Activated CD4-positive, CD25-positive, alpha-beta regulatory T cell (primary cell): ENCODE data around the gene CDKL2.
A peak's percentile ranks its signal among the peaks of the same experiment; 100 is the strongest.
"Not testable (repeated sequence)": the region's sequence is repeated elsewhere in the genome, so short reads cannot be mapped to it uniquely, and the experiment has no call there.

Source experiments
- DNase-seq, 4 experiments: peaks; one replicate each; lab custom pipeline; 2025; lab: John Stamatoyannopoulos, UW

CDKL2 gene

DNA sequence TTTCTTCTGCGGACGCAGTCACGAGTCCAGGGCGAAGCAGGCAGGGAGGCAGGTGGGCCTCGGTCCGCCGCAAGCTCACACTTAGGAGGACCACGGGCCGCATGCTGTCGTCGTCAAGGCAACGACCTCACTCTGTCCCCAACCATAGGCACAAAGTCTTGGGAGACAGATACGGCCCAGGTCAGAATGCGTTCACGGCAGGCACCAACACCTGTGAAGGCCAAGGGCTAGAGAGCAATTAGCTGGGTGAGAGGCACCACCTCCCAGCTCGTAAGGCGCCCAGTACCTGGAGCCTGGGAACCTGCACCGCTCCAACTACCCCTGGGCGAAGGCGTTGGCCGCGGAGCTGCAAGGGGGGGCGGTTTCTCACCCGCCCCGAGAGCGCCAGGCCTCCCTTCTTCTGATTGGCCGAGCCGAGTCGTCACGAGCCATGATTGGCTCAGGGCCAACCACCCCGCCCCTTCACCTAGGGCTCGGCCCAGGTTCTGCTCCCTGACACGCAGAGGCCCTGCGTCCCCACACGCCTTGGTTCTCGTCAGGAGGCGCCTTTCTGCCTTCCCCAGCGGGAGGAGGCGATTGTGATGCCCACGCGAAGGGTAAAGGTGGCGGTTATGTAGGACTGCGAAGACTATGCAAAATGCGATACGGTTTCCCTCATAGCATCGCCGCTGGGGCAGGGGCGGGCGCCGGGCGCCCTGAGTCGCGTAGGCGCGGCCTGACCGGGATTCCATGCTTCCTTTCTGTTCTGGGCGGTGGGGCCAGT lies at the start of gene CDKL2:
Gene CDKL2, minus strand, starts transcription at position 355 of the 763 bp plus-strand sequence. CDS start 4,540 bp downstream, outside the sequence.
- peak; percentile 81 to 83 (median 82) for DNase-seq

DNA sequence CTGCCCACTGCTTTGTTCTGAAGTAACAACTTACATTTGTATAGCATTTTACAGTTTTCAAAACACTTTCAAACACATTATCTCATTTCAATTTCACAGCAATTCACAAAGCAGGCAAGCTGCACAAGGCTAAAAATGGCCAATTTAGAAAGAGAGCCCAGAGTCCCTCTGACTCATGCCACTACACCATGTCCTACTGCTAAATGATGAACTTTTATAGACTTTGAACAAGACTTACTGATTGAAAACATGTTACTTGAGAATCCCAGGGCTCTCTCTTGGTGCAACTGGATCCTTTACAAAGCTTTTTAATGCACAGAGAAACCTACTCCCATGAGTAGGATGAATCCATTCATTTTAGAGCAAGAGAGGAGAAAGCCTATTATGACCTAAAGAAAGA lies 48.6 kb upstream of the CDKL2 start:
- DNase-seq: no peak

DNA sequence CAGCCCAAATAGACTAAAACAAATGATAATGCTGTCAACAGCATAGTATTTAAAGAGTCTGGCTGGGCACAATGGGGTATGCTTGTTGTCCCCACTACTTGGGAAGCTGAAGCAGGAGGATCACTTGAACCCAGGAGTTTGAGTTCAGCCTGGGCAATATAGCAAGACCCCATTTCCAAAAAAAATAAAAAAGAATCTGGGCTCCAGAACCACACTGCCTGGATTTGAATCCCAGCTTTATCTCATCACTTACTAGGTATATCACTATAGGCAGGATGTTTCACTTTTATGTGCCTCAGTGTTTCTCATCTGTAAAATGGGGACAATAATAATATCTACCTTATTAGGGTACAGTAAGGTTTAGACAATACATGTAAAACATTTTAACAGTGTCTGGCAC lies 48.1 kb upstream of the CDKL2 start:
- no peak for DNase-seq

DNA sequence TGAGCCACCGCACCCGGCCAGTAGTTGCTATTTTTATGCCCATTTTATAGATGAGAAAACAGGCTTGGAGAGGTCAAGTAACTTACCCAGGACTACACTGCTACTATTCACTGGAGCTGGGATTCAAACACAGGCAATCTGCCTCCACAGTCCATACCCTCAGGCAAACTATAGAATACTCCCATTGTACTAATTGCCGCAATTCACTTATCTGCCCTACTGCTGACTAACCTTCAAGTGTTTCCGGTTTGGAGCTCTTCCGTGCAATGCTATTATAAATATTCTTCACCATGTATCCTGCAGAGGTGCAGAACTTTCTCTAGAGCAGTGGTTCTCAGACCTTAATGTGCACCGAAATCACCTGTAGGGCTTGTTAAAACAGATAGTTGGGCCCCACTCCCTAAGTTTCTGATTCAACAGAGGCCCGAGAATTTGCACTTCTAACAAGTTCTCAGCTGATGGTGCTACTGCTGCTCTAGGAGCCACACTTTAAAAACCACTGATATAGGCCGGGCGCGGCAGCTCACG lies 44.7 kb upstream of the CDKL2 start:
- DNase-seq: no peak

DNA sequence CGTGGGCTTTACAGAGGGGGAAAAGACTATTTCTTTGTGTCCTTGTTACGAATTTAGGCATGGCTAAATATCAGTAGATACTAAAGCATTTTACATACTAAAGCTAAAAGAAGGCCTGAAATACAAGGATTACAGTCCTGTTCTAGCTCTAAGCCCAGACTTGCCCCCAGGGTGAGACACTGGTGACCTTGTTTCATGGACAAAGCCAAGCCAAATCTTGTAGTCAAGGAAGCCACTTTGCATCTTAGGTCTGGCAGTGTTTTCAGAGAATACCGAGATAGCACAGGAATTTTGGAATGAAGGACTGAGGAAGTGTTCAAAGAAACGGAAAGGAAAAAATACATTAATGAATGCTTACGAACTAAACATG lies 43.6 kb upstream of the CDKL2 start:
- no peak for DNase-seq

DNA sequence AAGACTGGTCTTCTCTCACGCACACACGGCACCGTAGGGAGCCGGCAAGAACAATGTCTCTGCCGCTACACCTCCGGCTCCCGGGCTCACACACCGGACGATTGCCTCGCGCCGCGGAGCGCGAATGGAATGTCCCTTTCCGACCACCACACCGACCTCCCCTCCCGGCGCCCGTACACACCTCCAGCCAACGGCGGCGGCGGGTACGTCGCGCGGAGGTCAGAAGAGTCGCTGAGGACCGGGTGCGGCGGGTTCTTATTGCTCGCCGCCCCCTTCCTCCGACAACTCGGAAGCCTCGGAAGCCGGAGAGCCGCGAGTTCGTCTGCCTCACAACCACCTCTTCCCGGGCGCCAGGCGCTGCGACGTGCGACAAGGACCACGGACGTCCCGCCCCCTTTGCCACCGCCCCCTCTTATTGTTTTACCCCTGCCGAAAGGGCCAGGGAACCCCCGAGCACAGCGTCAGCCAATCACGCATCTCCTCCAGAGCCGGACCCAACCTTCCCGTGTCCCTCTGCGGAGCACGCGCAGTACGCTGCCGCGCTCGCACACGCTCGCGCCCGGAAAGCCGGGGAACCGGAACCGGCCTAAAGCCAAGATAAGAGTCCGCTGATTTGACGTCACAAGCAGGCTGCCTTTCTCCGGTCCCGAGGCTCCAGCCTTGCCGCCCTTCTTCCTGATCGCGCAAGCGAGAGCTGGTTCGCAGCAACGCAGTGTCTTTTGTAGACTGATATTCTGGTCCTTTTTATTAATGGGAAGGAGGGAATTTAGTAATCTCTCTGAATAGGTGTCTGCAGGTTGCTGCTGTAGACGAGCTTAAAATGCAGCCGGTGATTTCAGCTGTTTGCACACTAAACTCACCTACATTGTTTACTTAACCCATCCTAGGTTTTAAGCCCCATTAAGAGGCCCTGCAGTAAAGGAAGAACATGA lies 43.0 kb upstream of the CDKL2 start, which contains the start of gene G3BP2:
Gene G3BP2, minus strand, starts transcription at position 385 of the 932 bp plus-strand sequence. CDS start 11,386 bp downstream, outside the sequence.
- DNase-seq: peak; percentile 90 to 94 (median 93)

DNA sequence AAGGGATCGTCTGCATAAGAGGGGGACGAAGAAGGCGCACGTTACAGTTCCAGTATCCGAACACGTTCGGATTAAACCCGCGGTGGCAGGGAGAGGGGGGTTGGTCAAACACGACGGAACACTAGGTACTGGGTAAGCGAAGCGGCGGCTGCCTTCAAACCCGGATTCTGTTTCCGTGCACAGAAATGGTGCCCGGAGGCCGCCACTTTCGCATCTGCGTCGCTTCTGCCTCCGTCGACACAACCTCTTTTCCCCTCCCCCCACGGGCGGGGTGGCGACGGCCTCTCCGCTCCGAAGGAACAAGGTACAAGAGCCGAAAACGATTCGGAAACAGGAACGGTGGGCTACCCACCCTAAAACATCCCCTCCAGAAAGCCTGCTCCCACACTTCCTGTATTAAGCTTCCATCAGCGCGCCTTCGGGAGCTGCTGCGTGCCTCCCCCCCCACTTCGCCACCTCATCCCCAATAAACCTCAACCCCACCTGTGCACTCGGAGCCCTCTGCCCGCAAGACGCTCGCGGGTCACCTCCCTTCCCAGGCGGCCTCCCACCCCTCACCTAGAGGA lies 42.2 kb upstream of the CDKL2 start:
- DNase-seq: peak; percentile 52 to 72 (median 69)

DNA sequence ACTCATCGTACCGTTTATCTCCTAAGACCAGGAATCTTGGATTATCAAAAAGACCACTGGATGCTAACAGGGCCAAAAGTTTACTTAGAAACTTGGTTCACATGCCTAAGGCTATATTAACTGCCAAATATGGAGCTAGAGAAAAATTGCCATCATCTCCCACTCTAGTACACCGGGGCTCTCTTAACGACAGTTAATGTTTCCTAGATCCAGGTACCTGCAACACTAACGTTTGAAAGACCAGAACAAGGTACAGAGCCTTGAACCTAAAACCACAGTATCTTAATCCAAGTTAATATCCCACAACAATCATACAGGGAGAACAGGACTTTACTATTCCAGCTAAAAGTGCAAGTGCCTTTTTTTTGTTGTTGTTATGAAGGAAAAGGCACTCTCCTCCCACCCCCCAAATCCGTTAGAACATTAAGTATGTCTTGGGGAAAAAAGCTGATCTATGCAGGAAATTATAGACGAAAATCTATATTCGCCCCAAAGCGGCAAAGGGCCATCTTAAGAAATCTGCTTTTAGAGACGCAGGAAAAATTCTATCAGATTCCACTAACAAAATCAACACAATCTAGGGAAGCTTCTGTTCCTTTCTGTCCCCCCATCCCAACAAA lies 41.6 kb upstream of the CDKL2 start:
- no peak for DNase-seq

DNA sequence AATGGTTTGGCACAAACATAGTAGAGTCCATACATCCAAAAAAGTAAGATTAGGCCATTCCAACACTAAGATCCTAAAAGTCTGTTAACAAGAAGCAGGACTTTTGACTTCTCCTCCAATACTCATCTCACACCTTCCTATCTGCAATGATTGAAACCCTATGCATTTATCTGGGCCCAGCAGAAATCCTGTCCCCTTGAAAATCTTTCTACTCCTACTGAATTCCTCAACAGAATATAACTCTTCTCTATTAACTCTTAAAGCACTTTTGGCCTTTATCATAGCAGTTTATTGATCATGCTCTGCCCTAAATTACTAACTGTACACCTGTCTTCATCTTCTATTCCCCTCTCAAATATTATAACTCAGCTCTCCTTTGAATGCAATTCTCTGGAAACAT lies 38.3 kb upstream of the CDKL2 start:
- no peak for DNase-seq

DNA sequence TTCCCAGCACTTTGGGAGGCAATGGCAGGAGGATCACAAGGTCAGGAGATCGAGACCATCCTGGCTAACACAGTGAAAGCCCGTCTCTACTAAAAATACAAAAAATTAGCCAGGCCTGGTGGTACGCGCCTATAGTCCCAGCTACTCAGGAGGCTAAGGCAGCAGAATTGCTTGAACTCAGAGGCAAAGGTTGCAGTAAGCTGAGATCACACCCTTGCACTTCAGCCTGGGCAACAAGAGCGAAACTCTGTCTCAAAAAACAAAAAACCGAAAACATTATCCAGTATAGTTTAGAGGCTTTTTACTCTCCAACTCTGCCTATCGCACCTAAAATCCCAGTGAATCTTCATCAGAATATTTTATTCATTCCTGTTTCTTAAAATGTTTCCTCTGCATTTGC lies 37.3 kb upstream of the CDKL2 start:
- not testable (repeated sequence) for DNase-seq

DNA sequence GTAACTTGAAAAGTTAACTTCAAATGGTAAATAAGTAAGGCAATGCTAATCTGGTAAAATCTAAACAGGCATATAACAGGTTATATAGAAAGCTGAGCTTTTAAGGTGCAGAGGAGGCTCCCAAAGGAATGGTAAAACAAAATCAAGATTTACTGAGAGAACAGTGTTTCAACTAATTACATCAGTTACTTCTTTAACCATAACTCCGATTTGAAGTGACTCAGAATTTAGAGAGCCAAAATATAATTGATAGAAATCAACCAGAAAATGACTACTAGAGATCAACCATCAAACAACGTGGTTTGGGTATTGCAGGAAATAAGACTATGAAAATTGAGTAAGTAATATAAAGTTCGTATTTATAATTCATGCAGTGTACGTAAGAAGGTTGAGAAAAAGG lies 36.0 kb upstream of the CDKL2 start:
- DNase-seq: no peak

DNA sequence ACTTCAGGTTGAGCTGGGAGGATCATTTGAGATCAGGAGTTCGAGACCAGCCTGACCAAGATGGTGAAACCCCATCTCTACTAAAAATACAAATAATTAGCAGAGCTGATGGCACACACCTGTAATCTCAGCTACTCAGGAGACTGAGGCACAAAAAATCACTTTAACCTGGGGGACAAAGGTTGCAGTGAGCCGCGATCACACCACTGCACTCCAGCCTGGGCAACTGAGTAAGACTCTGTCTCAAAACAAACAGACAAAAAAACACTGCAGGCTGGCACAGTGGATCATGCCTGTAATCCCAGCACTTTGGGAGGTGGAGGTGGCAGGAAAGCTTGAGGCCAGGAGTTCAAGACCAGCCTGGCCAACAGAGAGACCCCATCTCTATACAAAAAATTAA lies 34.3 kb upstream of the CDKL2 start:
- not testable (repeated sequence) for DNase-seq

DNA sequence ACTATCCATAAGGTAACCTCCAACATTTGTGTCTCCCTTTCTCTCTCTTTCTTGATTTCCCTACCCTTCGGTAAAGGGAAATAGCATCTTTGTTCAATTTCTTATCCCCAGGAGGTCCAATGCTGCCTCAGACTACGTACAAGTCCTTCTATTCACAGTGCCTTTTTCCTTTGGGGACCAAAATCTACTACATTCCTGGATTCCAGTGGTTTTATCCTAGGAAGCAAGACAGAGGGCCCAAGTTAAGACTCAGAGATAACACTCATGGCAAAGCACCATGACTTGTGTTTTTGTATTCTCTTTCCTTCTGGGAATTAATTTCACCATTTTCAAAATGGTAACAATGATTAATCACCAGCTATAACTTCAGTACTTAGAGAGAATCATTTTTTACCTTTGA lies 32.3 kb upstream of the CDKL2 start:
- no peak for DNase-seq

DNA sequence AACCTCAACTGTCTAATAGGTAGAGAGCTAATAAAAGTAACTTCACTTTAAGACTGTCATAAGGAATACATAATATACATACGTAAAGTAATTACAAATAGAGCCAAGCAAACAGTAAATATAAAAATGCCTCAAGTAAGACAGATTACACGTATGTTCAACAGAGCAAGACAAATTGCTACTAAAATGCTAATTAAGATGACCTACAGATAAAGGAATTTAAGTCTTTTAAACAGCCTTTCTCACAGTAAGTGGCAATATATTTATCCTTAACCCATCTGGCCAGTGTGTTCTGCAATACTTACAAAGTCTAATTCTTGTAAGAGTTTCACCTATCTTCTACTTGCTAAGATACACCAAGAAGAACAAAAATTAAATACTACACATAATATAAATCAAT lies 30.2 kb upstream of the CDKL2 start:
- DNase-seq: no peak

DNA sequence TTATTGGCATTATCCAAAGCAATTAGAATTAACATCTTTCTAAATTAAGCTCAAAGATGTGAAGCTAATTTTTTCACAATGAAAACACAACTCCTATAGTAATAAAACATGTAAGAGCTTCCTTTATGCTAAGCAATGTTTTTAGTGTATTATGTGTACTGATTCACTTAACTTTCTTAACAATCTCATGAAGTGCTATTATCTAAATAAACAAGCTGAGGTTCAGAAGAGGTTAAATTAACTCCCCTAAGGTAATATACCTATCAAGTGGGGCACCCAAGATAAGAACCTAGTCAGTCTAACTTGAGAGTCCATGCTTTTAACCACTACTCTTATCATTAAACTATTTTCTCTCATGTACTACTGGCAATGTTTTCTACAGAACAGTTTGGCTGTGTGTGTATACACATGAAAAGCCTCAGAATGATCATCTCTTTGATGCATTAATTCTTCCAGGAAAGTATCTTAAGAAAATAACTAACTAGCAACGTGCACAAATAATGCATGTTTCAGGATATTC lies 29.2 kb upstream of the CDKL2 start:
- DNase-seq: no peak

DNA sequence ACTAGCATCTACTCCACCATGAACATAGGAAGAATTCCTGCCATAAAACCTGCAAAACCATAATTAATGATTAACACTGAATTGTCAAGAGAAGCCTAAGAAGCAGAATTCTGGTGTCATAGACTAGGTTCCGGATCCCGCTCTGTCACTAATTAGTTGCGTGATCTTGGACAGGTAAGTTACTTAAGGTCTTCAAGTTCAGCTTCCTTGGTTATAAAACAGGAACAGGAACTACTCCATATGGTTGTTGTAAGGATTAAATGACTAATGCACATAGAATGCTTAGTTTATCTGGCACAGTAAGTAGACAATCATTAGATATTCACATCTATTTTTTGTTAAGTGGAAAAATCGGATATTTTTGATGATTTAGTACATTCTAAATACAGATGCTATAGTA lies 28.5 kb upstream of the CDKL2 start:
- DNase-seq: no peak

DNA sequence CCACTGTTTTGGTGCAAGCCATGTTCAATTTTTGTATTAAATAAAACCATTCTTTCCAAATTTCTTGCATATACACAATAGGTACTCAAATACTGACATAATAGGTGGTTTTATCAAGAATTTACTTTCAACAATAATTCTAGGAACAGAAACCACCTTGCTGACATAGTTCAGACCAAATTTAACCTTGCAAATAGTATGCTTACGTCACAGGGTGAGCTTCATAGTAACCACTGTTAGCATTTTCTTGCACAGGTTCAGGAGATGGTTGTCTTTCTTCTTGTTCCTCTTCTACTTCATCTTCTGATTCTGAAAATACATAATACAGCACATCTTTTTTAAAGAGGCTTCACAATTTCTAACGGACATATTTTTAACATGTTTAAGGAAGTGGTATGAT lies 25.2 kb upstream of the CDKL2 start:
- peak in 1 of 4 experiments; percentile 0 for DNase-seq

DNA sequence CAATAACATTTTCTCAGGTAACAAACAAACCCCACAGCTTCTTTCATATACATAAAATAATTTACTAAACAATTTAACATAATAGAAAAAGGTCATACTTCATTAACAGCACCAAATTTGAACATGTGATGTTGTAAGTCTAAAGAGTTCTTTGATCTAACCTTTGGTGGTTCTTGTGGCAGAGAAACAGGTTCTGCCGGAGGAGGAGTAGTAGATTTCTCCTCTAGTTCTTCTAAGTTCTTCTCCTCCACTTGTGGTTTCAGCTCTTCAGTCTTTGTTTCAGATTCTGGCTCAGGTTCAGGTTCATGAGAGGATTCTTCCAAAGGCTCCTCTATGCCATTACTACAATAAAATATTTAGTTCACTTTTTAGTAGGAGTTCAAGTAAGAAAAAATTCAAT lies 24.6 kb upstream of the CDKL2 start:
- no peak for DNase-seq

DNA sequence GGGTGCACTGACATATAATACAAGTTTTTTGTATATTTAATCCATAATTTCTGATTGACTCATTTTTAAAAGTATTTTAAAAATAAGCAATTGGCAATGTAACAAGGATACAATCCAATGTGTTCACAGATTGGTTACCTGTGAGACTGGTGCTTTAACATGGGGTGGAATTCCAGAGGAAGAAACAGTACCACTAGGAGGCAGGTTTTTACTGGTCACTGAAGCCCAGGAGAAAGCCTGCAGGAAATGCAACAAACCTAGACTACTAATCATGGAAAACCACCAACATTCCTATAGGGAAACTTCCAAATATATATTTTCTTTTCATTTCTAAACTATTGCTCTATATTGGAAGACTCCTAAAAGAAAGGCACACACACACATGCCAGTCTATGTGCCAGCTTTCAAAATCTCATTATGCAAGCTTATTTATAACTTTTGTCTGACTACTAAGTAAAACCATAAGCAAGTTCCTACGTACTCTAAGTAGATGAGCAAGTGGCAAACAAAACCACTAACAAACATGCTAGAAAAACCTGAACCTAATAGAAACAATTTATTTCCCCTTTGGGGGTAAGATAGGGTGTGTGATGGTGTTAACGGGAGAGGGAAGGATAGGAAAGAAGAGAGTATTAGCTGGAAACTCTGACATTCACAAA lies 23.6 kb upstream of the CDKL2 start:
- no peak for DNase-seq

DNA sequence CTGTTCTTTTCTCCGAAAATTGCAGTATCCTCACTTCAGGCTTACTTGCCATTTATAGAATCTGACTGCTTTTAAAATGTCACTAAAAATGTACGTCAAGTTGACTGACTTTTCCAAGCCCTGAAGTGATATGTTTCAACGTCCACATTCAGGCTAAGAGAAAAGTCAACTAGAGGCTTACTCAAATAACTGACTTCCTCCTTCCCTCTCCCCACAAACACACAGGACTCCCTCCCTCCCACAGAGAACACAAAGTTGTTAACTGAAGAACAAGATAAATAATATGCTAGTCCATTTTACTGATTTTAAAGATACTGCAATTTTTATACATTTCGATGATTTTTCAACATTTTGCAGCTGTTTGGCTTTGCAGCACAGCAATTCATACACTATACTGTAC lies 13.8 kb upstream of the CDKL2 start:
- DNase-seq: no peak

DNA sequence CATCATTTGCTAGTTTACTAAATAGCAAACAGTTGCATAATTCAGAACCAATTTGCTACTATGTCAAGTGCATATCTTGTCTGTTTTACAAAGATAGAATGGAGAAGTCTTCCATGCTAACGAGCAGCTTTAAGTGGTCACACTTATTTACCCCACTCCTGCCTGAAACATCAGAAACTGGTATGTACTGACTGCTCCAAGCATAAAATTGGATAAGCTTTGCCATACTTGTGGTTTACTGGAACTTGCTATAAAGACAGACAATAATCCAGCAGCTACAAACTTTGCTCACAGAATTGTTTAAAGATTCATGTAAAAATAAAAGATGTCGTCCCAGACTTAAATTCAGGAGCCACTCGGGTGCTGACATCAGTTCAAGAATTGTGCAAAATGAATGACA lies 13.3 kb upstream of the CDKL2 start:
- DNase-seq: no peak
